Erythroblast (primary cell): Measurements from ENCODE around the gene BATF3.

Source experiments
- GATA1 ChIP-seq: IDR thresholded peaks from 2 replicates; pipeline ENCODE4 v1.6.1; 2011; ENCODE audit warnings: low read depth, mild to moderate bottlenecking, control low read depth, low read length, moderate library complexity
- POLR2A ChIP-seq: IDR thresholded peaks from 2 replicates; pipeline ENCODE4 v1.6.1; 2011; ENCODE audit warnings: mild to moderate bottlenecking, low read length

DNA sequence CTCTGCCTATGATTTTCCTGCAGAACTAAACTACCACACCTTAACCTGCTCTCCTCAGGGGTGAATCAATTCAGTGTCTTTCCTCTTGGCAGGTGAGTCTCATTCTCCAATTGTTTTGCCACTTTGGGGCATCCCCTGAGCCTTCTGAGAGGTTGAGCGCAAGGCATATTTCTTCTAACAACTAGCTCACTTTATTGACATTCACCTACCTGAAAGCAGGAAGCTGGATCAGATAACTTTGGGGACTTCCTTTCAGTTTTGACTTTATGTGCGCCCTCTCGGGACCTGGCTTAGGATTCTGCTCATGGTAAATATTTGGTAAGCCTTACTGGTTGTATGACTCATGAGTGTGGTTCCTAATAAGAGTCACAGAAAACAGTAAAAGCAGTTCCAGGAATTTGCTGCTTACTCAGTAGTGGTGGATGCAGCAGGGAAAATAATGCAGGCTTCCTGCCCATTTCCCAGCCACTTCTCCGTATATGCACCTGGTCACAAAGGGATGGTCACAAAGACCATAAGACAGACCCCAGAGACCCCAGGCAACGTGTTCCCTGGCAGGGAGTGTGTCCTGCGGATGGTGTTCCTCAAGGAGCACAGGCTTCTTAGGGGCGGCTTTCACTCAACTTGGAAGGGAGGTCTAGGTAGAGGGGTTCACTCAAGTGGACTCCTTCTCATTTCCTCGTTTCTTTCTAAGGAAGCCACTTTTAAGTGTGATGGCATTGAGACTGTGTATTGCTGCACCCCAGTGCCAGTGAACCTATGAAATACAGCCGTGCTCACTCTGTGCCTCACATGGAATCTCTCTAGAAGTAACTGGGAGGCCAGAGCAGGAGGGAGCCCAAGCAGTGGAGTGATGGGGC lies 22.0 kb upstream of the BATF3 start:
- TF ChIP-seq POLR2A = no peak
- no peak for TF ChIP-seq GATA1
